Posterior vena cava (tissue), 2 donors: ENCODE measurements around the gene ASIC2. TPM values are rescaled to one million over a fixed set of nuclear protein-coding genes. Genes with fewer than 3 reads are reported as not detected.

ENCODE experiments used
- DNase-seq: peaks from one replicate; pipeline ENCODE4 v3.0.0-alpha.2; 2020; ENCODE audit warnings: low spot score
- intact Hi-C, 2 donors: fragments of 100-400 bp; cut with DNase I; formaldehyde crosslinking; loops; one replicate each; pipeline versions ENCODE4 v1.14.1 to v1.14.2; 2022 to 2023
- total RNA-seq, 2 donors: library from RNA; stranded (reverse); fragmentation: NEBNext Ultra II Directional; extraction: Animal tissue kit (Norgen Biotek cat#: 25700); gene quantifications; one replicate each; pipeline ENCODE4 v1.2.1, GENCODE V29; 2021
- donor health status: DM: yes; HTN: yes; CAD: no.
- donor health status: DM: yes; HTN: yes; CAD: no.

The ASIC2 gene
- total RNA-seq, 2 donors from 2014 or later: not detected

DNA sequence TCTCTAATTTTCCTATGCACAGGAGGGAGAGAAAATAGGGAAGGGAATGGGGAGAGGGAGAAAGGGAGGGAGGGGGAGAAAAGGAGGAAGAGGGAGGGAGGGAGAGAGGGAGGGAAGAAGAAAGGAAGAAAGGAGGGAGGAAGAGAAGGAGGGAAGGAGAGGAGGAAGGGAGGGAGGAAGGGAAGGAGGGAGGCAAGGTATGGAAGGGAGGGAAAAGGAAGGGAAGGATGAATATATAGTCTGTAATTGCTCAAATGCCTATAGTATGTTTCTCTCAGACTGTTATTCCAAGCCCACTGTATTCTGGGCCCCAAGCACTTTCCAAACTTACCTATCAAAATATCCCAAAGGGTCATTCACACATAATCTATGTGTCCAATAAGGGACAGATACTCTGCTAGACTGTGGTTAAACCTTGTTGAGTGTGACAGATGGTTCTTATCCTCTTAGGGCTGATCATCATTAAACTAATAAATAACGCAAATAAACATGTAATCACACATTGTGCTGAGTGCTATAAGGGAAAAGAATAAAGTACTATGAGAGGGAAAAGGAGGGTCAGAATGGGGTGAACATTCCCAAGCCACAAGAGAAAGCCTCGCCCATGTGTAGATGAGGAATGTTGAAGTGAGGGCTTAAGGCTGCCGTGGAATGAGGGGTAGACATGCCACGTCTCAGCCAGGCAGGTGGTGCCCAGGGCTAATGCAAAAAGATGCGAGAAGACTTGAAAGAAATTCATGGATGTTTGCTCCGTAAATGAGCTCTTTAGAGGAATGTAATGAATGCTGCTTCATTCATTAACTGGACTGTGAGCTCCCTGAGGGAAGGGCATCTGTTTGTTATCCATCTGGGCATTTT, 30.6 kb downstream of the ASIC2 start:
- no peak for DNase-seq

DNA sequence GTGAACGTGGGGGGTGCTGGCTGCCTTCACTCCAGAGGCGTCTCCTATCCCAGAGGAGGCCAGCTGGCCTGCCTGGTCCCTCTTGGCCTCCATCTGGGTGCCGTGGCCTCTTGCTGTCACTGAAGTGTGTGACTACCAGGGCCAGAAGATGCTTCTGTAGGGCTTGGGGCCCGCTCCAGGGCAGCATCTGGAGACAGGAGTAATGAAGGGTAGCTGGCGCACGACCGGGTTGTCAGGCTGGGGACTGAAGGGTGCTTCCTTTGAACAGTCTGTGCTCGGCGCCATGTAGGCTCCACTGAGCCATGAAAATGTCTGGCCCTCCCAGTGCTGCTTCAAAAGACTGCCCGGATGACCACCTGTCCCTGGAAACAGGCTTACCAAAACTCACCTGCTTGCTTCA, 31.3 kb downstream of the ASIC2 start:
- intact Hi-C loops: no loop called here
- DNase-seq: no peak

More for the DNA sequence above, 30.6 kb downstream of the ASIC2 start:
- intact Hi-C loops: no loop called here

DNA sequence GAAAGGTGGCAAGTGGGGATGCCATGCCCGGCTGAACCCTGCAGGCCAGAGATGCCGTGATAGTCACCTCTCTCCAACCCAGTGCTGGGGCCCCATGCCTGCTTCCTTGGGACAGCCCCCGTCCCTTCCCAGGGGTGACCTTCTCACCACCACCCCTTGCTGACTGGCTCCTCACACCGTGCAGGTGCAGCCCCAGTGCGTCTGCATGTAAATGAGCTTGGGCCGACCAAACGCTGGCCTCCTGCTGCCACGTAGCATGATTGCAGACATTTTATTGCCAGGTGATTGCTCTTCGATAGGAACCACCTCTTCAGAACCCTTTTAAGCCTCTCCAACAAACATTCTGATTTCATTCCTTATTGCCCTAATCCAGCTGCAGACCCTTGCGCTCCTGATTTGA, 32.5 kb downstream of the ASIC2 start:
- intact Hi-C loops: no loop called here
- DNase-seq: no peak

DNA sequence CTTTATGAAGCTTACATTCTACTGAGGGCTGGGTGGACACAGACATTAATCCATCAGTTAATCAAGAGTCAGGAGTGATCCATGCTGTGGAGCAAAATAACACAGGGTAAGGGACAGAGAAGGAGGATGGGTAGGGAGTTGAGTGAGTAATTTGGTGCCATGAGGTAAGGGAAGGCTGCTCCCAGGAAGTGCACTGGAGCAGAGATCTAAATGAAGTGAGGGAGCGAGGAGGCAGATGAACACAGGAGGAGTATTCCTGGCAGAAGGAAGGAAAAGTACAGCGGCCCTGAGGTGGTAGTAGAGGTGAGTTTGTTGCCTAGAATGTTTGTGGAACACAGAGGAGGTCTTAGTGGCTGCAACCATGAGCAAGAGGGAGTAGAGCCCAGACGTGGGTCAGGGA, 34.8 kb downstream of the ASIC2 start:
- DNase-seq: no peak
- intact Hi-C loops: no loop called here

DNA sequence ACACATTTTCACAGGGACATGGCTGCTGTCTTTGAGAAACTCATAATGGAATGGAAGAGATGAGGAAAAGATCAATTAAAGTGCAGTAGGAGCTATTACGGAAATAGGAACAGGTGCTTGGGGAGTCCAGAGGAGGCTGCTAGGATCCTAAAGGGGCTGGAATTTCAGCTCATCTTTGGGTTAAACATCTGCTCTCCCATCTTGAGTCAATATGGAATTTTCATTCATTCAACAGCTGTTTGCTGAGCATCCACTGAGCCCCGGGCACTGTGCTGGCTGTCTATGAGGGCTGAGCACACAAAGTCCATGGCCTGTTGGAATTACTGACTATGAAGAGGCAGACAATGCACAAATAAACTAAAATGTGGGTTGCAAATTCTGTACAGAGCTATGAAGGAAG, 47.9 kb downstream of the ASIC2 start:
- DNase-seq: no peak
- intact Hi-C loops: no loop called here

DNA sequence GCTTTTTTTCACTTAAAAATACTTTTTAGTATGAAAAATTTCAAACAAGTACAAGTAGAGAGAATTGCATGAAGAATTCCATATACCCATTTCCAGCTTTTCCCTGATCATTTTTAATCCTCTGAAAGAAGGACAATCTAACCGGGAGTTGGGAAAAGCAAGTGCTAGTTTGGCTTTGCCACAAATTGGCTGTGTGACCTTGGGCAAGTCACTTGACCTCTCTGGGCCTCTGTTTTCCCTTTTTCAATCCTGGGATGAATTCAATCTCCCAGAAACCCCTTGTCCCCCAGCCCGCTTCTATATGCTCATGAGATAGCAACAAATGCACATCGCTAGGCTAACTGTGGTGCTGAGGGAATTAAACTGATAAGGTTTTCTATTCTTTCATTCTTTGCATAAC, 49.4 kb downstream of the ASIC2 start:
- DNase-seq: no peak
- intact Hi-C loops: no loop called here

DNA sequence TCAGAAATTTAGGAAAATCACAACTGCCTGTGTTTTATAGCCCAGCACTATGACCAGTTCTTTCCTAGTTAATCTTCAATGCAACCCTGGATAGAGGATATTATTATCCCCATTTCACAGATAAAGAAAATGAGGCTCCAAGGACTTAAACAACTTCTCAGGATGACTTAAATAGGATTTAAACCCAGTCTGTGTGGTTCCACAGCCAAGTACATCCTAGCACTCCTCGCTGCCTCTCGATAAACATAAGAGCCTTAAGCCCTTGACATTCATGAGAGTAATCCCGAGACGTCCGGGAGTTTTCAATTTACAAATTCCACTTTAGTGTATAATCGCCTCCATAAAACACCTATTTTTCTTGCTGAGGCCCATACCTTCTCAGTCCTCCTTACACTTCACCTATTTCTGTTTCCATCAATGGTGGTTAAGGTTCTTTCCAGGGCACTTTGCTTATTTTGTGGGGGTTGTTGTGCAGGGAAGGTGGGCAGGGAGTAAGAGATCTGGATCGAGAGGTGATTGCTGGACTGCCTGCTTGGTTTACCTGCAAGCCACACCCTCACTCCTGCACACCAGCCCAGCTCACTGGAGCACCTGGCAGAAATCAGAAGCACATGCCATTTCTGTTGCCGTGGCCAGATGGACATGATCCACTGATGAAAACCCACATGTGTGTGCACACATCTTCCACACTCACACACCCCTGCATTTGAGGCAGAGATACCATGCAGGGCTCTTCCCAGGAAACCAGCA, 50.5 kb downstream of the ASIC2 start:
- intact Hi-C loops: no loop called here
- DNase-seq: no peak

DNA sequence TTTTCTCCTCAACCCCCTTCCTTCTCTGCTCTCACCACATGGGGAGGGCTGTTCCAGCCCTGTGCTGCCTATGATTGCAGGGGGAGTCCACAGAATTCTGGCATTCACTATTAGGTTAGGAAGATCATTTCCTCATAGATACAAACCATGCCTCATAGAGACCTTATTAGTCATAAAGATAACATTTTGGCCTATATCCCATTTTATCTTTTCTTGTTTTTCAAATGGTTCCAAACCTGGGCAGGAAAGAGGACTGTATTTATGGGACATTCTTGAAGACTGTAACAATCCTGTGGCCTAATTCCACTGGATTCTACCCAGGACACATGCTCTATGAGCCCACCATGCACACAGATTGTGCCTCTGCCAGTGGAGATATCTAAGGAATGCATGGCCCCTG, 51.7 kb downstream of the ASIC2 start:
- intact Hi-C loops: no loop called here
- no peak for DNase-seq

DNA sequence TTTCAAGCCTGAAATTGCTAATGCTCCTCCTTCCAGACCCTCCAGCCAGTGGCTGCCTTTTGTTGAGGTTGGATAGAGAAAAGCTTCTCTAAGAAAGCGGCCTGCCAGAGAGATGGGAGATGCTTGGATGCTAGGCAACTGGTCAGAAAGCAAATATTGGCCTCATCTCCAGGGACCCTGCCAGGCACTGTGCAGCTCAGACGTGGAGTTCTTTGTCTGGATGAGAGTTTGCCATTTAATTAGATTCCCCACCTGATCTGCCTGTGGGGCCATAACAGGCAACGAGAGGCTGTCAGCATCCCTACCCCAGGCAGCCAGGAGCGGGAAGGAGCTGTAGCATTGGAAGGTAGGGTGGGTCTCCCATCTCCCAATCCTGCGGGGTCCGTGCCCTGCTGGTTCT, 52.7 kb downstream of the ASIC2 start:
- intact Hi-C loops: no loop called here

DNA sequence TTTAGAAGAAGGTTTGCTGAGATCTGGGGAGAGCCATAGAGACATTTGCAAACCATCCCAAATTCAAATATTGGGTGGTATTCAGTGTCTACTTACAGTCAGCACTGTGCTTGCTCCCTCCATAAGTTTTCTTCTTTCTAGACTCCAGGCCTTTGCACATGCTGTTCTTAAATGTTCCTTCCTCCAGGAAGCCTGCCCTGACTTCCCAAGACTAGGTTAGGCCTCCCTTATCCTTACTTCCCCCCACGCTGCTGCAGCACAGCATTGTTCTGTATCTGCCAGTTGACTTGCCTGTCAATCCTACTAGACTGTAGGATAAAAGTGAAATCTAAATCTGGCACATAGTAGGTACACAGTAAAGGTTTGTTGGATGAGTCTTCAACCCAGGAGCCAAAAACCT, 53.4 kb downstream of the ASIC2 start:
- no peak for DNase-seq
- intact Hi-C loops: no loop called here

More for the DNA sequence above, 52.7 kb downstream of the ASIC2 start:
- DNase-seq: no peak

DNA sequence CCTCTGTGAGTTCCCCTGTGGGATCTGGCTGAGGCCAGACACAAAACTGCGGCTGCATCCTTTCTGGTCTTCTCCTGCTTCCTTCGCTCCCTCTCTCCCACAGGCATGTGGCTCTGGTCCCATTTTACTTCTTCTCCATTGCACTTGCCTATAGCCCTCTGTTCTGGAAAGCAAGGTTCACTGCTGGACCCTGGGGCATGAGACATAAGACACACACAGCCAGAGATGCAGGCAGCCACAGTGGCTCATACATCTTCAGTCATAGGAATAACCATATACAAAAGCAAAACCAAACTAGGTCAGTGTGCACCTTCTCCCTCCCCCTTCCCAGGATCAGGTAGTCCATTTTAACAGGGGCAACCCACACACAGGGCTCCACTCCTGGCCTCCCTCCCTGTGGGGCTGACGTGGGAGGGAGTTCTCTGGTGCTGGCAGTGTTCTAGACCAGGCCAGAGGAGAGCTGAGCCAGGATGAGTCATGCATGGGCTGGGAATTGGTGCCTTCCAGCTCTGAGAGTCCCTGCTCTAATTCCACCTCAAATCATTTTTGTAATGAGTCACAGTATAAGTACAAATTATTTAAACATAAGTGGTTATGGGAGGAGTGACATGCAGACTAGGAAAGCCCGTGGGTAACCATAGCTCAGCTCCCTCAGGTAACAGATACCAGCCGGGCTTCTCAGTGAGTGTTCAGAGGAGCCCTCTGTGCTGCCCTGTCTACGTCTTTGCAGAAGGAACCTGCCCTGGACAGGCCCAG, 58.0 kb downstream of the ASIC2 start:
- intact Hi-C loops: loop anchor here in 1 of 2 donors (5.0 kb wide), 1 partner anchor 748 kb away; the partner anchor contains the start of gene CDK5R1
- DNase-seq: peak; percentile 91

DNA sequence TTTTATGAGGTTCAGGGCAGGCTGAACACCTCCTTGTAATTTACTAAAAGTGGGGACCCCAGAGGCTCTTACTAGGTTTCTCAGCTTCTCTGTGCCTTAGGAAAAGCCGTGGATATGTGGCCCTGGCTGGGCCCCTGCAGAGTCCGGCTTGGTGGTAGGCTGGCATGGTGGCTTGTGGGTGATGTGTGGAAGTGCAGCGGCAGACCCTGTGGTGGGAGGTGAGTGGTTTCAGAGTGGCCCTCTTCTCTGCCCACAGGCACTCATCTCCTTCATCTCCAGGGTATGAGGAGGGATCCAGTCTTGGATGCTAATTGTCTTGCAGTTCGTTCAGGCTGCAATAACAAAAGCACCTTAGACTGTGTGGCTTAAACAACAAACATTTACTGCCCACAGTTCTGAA, 58.9 kb downstream of the ASIC2 start:
- DNase-seq: no peak
- intact Hi-C loops: loop anchor here in 1 of 2 donors (5.0 kb wide), 1 partner anchor 747 kb away; the partner anchor contains the start of gene CDK5R1

DNA sequence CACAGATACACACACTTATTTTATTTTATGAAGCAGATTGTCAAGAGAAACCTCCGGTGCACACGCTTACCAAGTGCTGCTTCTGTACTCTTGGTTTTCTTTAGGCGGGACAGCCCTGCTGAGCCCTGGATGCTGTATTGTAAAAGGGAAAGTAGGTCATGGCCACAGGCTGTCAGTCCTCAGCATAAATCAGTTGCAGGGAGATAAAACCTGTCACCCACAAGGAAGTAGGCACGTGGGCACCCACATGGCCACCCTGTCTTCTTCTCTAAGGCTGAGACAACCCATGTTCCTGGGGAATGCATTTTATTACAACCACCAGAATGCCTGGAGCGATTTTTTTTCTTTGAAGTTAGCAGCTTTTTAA, 59.3 kb downstream of the ASIC2 start:
- no peak for DNase-seq
- intact Hi-C loops: loop anchor here in 1 of 2 donors (5.0 kb wide), 1 partner anchor 746 kb away; the partner anchor contains the start of gene CDK5R1

DNA sequence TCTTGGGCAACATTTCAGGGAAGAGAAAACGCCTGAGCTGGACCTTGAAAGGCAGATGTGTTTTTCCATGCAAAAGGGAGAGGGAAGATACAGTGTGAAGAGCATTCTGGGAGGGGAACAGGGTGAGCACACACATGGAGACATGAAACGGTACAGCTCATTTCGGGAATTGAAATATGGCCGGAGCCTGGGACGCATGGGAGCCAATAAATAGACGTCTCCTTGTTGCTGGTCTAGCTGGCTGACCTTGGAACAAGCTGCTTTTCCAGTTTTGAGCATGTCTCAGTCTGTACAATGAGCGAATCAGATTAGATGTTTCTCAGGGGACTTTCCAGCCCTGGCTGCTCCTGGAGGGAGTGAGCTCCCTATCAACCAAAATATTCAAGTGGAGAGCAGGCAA, 63.6 kb downstream of the ASIC2 start:
- intact Hi-C loops: no loop called here
- DNase-seq: no peak

DNA sequence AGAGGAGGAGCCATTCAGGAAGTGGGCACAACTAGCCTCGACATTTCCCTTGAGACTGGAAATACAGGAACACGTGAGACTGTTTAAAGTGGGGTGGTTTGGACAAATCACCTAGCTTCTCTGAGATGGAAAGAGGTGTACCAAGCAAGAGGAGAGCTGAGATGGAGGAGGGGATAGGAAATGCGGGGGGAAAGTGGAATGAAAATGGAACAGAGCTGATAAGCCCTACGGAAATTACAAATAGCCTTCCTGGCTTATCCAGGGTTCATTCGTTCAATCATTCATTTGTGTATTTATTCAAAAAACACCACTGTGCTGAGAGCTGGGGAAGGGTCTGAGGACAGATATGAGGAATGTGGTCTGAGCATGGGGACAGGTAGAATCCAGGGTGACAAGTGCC, 64.1 kb downstream of the ASIC2 start:
- intact Hi-C loops: no loop called here
- DNase-seq: no peak

DNA sequence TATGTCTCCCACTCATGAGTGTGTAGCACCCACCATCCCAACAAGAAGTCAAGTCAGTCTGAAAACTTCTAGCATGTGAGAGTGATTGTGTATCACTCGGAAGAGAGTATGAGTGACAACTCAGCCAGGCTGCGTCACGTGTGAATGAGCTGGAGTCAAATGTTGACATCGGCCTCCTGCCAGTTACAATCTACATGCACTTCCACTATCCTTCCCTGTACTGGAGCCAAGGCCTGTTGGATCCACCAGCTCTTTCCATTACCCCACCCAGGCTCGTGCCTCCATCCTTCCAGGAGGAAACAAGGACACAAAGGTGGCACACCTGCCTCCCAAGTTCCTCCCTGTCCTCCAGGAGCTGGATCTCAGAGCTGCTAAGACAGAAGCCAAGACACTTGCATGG, 64.5 kb downstream of the ASIC2 start:
- DNase-seq: no peak
- intact Hi-C loops: no loop called here

DNA sequence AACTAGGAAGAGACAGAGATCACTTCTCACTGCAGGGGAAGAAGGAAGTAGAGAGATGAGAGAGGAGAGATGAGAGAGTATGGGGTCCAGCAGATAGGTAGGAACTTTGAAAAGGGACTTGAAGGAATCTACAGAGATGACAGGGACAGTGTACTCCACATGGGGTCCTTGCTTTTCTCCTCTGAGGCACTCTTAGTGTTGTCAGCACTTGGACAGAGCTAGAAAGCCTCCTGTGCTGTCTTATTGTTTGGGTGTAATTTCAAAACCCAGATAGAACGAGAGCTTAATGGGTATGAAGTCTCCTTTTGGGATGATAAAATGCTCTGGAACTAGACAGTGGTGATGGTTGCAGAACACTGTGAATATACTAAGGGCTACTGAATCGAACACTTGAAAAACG, 65.2 kb downstream of the ASIC2 start:
- DNase-seq: no peak
- intact Hi-C loops: no loop called here

DNA sequence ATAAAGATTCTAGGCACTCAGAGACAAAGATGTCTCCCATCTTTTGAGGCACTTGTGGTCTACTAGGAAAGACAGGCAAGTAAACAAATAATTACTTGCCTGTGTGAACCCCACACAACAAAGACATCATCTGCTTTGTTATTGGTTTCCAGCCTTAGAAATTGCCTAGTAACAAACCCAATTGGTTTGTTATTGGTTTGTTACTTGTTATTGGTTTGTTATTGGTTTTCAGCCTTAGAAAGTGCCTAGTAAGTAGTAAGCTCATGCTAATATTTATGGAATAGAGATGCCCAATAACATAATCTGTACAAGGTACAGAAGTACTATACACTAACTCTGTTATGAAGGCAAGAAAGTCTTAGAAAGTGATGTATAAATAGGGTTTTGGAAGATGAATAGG, 67.1 kb downstream of the ASIC2 start:
- intact Hi-C loops: no loop called here
- DNase-seq: no peak

DNA sequence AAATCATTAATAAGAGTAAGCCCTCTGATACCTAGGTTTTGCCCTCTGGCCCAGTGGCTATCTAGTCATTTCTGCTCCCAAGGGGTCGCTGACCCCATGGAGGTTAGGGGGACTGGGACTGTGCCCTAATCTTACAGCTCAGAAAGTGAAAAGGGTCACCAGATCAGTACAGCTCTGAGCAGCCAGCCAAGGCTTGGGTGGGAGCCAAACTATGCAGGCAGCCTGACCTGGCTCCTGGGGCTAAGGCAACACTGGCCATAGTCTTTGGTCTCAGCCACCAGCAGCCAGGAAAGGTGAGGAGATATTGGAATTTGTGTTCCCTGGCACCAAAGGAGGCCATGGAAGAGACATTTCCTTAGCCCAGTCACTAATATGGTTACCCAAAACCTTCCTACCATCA, 67.6 kb downstream of the ASIC2 start:
- DNase-seq: no peak
- intact Hi-C loops: no loop called here

DNA sequence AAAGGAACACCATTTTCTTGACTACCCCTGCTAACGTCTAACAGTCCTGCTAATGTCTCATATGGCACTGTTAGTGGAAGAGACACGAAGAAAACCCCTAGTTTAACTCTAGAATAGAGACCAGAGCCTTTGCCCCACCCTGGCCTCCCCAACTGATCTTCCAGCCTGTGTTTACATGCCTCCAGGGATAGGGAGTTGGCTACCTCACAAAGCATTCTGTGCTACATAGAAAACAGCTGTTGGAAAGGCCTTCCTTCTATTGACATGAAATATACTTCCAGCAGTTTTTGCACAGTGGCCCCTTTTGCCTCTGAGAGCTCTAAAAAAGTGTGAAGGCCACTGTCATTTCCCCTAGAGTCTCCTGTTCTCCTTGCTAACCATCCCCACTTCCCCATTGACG, 73.1 kb downstream of the ASIC2 start:
- DNase-seq: no peak

More for the DNA sequence above, 73.1 kb downstream of the ASIC2 start:
- intact Hi-C loops: no loop called here
